H9 (cell line): Measurements from ENCODE around the gene ASB4. TPM values are rescaled to one million over a fixed set of nuclear protein-coding genes. Genes with fewer than 3 reads are reported as not detected.

Experiments
- DNase-seq: peaks from one replicate; pipeline ENCODE4 v3.0.0-alpha.2; 2017
- H2AFZ ChIP-seq: one replicate; pipeline ENCODE4 v1.6.1; 2013; ENCODE audit warnings: mild to moderate bottlenecking, low read length, control low read depth, moderate library complexity
- H2AK5ac ChIP-seq: 2 replicates; pipeline ENCODE4 v1.6.1; 2013; ENCODE audit warnings: low read length, control low read depth, mixed read lengths; ENCODE audit not compliant: insufficient read length
- H2BK120ac ChIP-seq: one replicate; pipeline ENCODE4 v1.6.1; 2013; ENCODE audit warnings: low read depth, mild to moderate bottlenecking, low read length, control low read depth, inconsistent platforms; ENCODE audit not compliant: poor library complexity, severe bottlenecking
- H2BK12ac ChIP-seq: 2 replicates; pipeline ENCODE4 v1.6.1; 2013; ENCODE audit warnings: low read length, control low read depth, mixed read lengths, low read depth; ENCODE audit not compliant: insufficient read length
- H2BK15ac ChIP-seq: 2 replicates; pipeline ENCODE4 v1.6.1; 2013; ENCODE audit warnings: low read depth, low read length, control low read depth
- H2BK20ac ChIP-seq: one replicate; pipeline ENCODE4 v1.6.1; 2013; ENCODE audit warnings: low read depth, mild to moderate bottlenecking, low read length, control low read depth, inconsistent platforms; ENCODE audit not compliant: poor library complexity, severe bottlenecking
- H2BK5ac ChIP-seq: 2 replicates; pipeline ENCODE4 v1.6.1; 2013; ENCODE audit warnings: low read length, control low read depth, mixed read lengths; ENCODE audit not compliant: insufficient read length
- H3K14ac ChIP-seq: 2 replicates; pipeline ENCODE4 v1.6.1; 2013; ENCODE audit warnings: low read length, control low read depth; ENCODE audit not compliant: insufficient read depth
- H3K18ac ChIP-seq: 2 replicates; pipeline ENCODE4 v1.6.1; 2013; ENCODE audit warnings: low read depth, mild to moderate bottlenecking, mixed read lengths, low read length, control low read depth; ENCODE audit not compliant: insufficient read length
- H3K23ac ChIP-seq: 2 replicates; pipeline ENCODE4 v1.6.1; 2013; ENCODE audit warnings: low read length, control low read depth, mixed read lengths, low read depth; ENCODE audit not compliant: insufficient read length
- H3K23me2 ChIP-seq: 2 replicates; pipeline ENCODE4 v1.6.1; 2013; ENCODE audit warnings: low read depth, mild to moderate bottlenecking, mixed read lengths, low read length, control low read depth; ENCODE audit not compliant: insufficient read length, poor library complexity, severe bottlenecking
- H3K27ac ChIP-seq: 2 replicates; pipeline ENCODE4 v1.5.1; 2013; ENCODE audit warnings: low read length, control low read depth, mixed read lengths, low read depth; ENCODE audit not compliant: insufficient read length
- H3K27me3 ChIP-seq: 2 replicates; pipeline ENCODE4 v1.6.1; 2013; ENCODE audit warnings: low read length, control low read depth, inconsistent platforms; ENCODE audit not compliant: insufficient read depth
- H3K4ac ChIP-seq: 2 replicates; pipeline ENCODE4 v1.6.1; 2013; ENCODE audit warnings: low read depth, mild to moderate bottlenecking, control low read depth, inconsistent platforms, low read length, moderate library complexity
- H3K4me1 ChIP-seq: 2 replicates; pipeline ENCODE4 v1.6.1; 2013; ENCODE audit warnings: low read length, control low read depth, inconsistent platforms; ENCODE audit not compliant: insufficient read depth
- H3K4me2 ChIP-seq: 2 replicates; pipeline ENCODE4 v1.6.1; 2013; ENCODE audit warnings: low read length, control low read depth, mixed read lengths; ENCODE audit not compliant: insufficient read length, insufficient read depth
- H3K56ac ChIP-seq: 2 replicates; pipeline ENCODE4 v1.6.1; 2013; ENCODE audit warnings: low read depth, mild to moderate bottlenecking, mixed read lengths, low read length, control low read depth; ENCODE audit not compliant: insufficient read length
- H3K79me1 ChIP-seq: 2 replicates; pipeline ENCODE4 v1.6.1; 2013; ENCODE audit warnings: low read depth, mild to moderate bottlenecking, moderate library complexity, low read length, control low read depth, inconsistent platforms; ENCODE audit not compliant: insufficient read depth, poor library complexity, severe bottlenecking
- H3K79me2 ChIP-seq: 2 replicates; pipeline ENCODE4 v1.6.1; 2013; ENCODE audit warnings: low read length, control low read depth, inconsistent platforms; ENCODE audit not compliant: insufficient read depth
- H3K9ac ChIP-seq: 2 replicates; pipeline ENCODE4 v1.6.1; 2013; ENCODE audit warnings: low read length, control low read depth, mixed read lengths; ENCODE audit not compliant: insufficient read length; ENCODE audit errors: extremely low read depth
- H3K9me3 ChIP-seq: one replicate; pipeline ENCODE4 v1.6.1; 2013; ENCODE audit warnings: low read depth, low read length, inconsistent platforms; ENCODE audit not compliant: control insufficient read depth
- H3T11ph ChIP-seq: one replicate; pipeline ENCODE4 v1.6.1; 2013; ENCODE audit warnings: mild to moderate bottlenecking, low read length, control low read depth, inconsistent platforms
- H4K20me1 ChIP-seq: one replicate; pipeline ENCODE4 v1.6.1; 2013; ENCODE audit not compliant: control insufficient read depth, insufficient read length, insufficient read depth
- H4K5ac ChIP-seq: 2 replicates; pipeline ENCODE4 v1.6.1; 2013; ENCODE audit warnings: low read depth, mild to moderate bottlenecking, mixed read lengths, low read length, control low read depth; ENCODE audit not compliant: insufficient read length
- H4K8ac ChIP-seq: replicated peaks from 2 replicates; pipeline ENCODE4 v1.6.1; 2013; ENCODE audit warnings: low read length, control low read depth, mixed read lengths, low read depth; ENCODE audit not compliant: insufficient read length
- H4K91ac ChIP-seq: 2 replicates; pipeline ENCODE4 v1.6.1; 2013; ENCODE audit warnings: low read depth, mild to moderate bottlenecking, moderate library complexity, mixed read lengths, low read length, control low read depth; ENCODE audit not compliant: insufficient read length
- H3K27ac Mint-ChIP-seq, 3 experiments: 2 replicates in 2 of 3; 3 replicates in 1 of 3; pipeline ENCODE4 v1.8.0; 2020 to 2021; ENCODE audit warnings: mixed read lengths in 3 of 3, mild to moderate bottlenecking in 1 of 3, moderate library complexity in 1 of 3
- H3K27me3 Mint-ChIP-seq: 2 replicates; pipeline ENCODE4 v1.8.0; 2021; ENCODE audit warnings: low read depth, mild to moderate bottlenecking, moderate library complexity, mixed read lengths
- H3K36me3 Mint-ChIP-seq, 3 experiments: 2 replicates in 2 of 3; 3 replicates in 1 of 3; pipeline ENCODE4 v1.8.0; 2020 to 2021; ENCODE audit warnings: low read depth in 3 of 3, mixed read lengths in 3 of 3; ENCODE audit not compliant: insufficient read depth in 1 of 3
- H3K4me1 Mint-ChIP-seq, 2 experiments: 2 replicates each; pipeline ENCODE4 v1.8.0; 2020; ENCODE audit warnings: mixed read lengths in 2 of 2
- H3K4me3 Mint-ChIP-seq, 2 experiments: 2 replicates in 1 of 2; 3 replicates in 1 of 2; pipeline ENCODE4 v1.8.0; 2020 to 2021; ENCODE audit warnings: mild to moderate bottlenecking in 2 of 2, mixed read lengths in 2 of 2, moderate library complexity in 1 of 2
- H3K9me3 Mint-ChIP-seq, 2 experiments: 2 replicates in 1 of 2; 3 replicates in 1 of 2; pipeline ENCODE4 v1.8.0; 2020; ENCODE audit warnings: mild to moderate bottlenecking in 2 of 2, mixed read lengths in 2 of 2, moderate library complexity in 1 of 2
- CTCF ChIP-seq: fragments of 200-600 bp; sonication (generic); conservative IDR thresholded peaks from 3 replicates; pipeline ENCODE4 v1.8.0; 2021; ENCODE audit warnings: antibody characterized with exemption, mild to moderate bottlenecking
- WGBS: extraction: QIAGEN DNeasy Blood & Tissue Kit; methylation state at CpG from one replicate; pipeline ENCODE4 v1.1.7; 2013; ENCODE audit warnings: missing lambda C conversion rate, low lambda C conversion rate, mixed read lengths; ENCODE audit not compliant: insufficient read length; ENCODE audit errors: extremely low coverage; 5-methylcytosine and 5-hydroxymethylcytosine counted together
- total RNA-seq: library from RNA; stranded (reverse); gene quantifications from 2 replicates; pipeline ENCODE4 v1.2.1, GENCODE V29; 2021

Gene ASB4
- total RNA-seq, 1 experiment from 2014 or later = not detected

DNA sequence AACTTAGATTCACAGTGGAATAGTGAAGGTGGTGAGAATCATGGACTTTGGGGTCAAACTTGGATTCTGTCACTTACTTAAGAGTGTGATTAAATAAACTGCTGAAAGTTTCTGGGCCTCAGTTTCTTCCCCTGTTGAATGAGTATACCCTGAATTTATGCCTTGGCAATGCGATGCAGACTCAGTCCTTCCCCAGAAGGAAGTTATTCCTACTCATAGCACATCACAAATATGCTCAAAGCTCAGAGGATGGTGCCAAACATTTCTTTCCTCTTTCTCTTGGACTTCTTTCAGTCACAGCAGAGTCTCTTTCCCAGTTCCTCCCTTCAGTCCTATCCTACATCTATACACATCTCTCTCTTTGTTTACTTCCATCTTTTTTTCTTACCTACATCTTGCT, 45.1 kb downstream of the ASB4 start:
- H3K4me1 Mint-ChIP-seq = peaks cover 3 to 4% of the 10 kb centered on the region in 2 experiments; a peak in 3 of 4 replicates
- H3K9me3 Mint-ChIP-seq = no peaks in the 10 kb centered on the region; a peak in 1 of 5 replicates
- H3K27ac Mint-ChIP-seq = no peak overlapping the region
- DNase-seq = no peak
- H3K27me3 Mint-ChIP-seq = peaks cover 5% of the 10 kb centered on the region
- Histone ChIP-seq H3K4ac (no peak overlapping the region), H2BK12ac (no peak overlapping the region), H3K23me2 (no peaks in the 10 kb centered on the region), H2BK5ac (no peak overlapping the region), H3K27me3 (no peaks in the 10 kb centered on the region), H3K79me2 (no peaks in the 10 kb centered on the region), H3K9ac (no peak overlapping the region), H3K9me3 (no peaks in the 10 kb centered on the region), H3K18ac (no peak overlapping the region), H3K56ac (no peak overlapping the region), H2BK20ac (no peak overlapping the region), H3K23ac (no peak overlapping the region), H3K27ac (no peak overlapping the region), H3K4me2 (no peak overlapping the region), H4K8ac (no peak overlapping the region), H2AFZ (no peak overlapping the region), H2BK120ac (no peak overlapping the region), H4K5ac (no peak overlapping the region), H3T11ph (no peak overlapping the region), H3K79me1 (no peaks in the 10 kb centered on the region), H4K20me1 (no peaks in the 10 kb centered on the region), H3K4me1 (no peaks in the 10 kb centered on the region), H2BK15ac (no peak overlapping the region), H2AK5ac (no peak overlapping the region), H3K14ac (no peak overlapping the region), H4K91ac (no peak overlapping the region)
- H3K36me3 Mint-ChIP-seq = no peaks in the 10 kb centered on the region
- no CpG with 5 or more reads among the region's 1 CpG for WGBS
- TF ChIP-seq CTCF = no peak
- no peak overlapping the region for H3K4me3 Mint-ChIP-seq
